ENCODE results near the gene PLS3. TPM values are rescaled to one million over a fixed set of nuclear protein-coding genes. Genes with fewer than 3 reads are reported as not detected.

PLS3 gene
- total RNA-seq, 4 donors from 2014 or later: 11.0 to 23.1 (median 13.1) TPM

DNA sequence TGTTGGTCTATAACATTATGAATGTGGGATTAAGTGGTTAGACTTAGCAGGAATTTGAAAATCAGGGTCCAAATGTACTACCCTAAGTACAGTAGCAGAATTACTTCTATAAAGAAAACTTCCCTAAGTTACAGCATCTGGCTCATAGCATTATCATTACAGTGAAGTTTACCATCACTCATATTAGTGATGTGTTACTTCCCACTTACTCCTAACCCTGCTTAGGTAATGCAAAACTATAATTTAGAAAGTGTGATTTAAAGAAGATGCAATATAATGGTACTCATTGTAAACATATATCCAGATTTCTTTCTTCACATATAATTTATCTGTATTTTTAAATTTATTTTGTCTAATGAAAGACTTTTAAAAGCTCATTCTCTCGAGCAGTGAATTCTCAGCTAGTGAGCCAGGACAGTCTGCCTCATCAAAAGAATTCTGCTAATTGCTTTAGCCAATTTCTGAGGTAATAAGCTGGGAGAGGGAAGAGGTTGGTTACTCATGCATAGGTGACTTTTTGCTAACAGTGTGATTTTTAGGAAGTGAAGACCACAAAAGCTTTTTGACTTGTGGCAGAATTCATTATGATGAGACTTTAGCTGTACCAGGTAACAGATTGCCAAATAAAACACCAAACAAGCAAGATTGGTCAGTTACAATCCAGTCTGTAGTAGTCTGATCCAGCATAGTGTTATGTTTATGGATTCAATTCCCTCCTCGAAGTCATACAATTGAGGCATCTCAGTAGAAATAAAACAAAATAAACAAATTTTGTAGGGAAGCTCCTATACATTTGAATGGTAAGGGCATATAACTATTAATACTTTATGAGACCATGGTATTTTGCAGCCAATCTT lies 21.0 kb downstream of the PLS3 start:
- Histone ChIP-seq H3K27me3 (no peaks in the 10 kb centered on the region), H3K4me1 (no peaks in the 10 kb centered on the region), H3K36me3 (no peaks in the 10 kb centered on the region), H3K4me3 (no peak overlapping the region), H3K27ac (no peak overlapping the region), H3K9me3 (no peaks in the 10 kb centered on the region)
- TF ChIP-seq, protein P1, sequence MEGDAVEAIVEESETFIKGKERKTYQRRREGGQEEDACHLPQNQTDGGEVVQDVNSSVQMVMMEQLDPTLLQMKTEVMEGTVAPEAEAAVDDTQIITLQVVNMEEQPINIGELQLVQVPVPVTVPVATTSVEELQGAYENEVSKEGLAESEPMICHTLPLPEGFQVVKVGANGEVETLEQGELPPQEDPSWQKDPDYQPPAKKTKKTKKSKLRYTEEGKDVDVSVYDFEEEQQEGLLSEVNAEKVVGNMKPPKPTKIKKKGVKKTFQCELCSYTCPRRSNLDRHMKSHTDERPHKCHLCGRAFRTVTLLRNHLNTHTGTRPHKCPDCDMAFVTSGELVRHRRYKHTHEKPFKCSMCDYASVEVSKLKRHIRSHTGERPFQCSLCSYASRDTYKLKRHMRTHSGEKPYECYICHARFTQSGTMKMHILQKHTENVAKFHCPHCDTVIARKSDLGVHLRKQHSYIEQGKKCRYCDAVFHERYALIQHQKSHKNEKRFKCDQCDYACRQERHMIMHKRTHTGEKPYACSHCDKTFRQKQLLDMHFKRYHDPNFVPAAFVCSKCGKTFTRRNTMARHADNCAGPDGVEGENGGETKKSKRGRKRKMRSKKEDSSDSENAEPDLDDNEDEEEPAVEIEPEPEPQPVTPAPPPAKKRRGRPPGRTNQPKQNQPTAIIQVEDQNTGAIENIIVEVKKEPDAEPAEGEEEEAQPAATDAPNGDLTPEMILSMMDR (IDR thresholded peaks at IDR 0.05): no peak
- TF ChIP-seq POLR2A (IDR thresholded peaks at IDR 0.05): no peak
- no peak for DNase-seq

DNA sequence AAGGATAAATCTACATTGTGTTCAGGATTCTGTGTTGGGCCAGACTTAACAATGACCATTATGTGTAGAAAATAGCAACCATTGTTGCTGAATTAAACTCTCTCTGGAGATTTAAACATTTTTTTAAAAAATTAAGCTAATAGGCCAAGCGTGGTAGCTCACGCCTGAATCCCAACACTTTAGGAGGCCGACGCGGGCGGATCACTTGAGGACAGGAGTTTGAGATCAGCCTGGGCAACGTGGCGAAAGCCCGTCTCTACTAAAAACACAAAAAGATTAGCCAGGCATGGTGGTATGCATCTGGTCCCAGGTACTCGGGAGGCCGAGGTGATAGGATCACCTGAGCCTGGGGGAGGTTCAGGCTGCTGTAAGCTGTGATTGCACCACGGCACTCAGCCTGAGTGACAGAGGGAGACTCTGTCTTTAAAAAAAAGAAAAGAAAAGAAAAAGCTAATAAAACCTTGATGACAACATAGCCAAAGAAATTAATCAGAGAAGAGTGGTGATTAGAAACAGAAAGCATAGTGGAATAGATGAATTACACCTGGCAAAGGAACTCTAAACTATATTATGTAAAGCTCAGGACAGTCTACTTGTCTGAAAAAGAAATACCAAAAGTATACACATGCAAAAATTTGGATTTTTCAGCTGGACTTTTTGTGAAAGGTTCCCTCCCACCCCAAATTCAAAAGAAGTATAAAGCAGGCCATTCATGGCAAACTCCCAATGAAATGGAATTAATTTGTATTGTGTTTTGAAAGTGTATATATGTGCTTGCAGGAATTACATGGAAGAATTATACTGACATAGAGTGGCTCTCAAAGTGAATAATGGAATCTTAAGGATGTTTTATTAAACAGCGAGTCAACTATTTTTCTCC lies 21.9 kb downstream of the PLS3 start:
- Histone ChIP-seq H3K27me3 (no peaks in the 10 kb centered on the region), H3K4me3 (no peak overlapping the region), H3K27ac (no peak overlapping the region), H3K36me3 (no peaks in the 10 kb centered on the region), H3K4me1 (no peaks in the 10 kb centered on the region), H3K9me3 (no peaks in the 10 kb centered on the region)
- no peak for DNase-seq
- no peak for TF ChIP-seq POLR2A (IDR thresholded peaks at IDR 0.05)
- TF ChIP-seq, protein P1 (IDR thresholded peaks at IDR 0.05): no peak

DNA sequence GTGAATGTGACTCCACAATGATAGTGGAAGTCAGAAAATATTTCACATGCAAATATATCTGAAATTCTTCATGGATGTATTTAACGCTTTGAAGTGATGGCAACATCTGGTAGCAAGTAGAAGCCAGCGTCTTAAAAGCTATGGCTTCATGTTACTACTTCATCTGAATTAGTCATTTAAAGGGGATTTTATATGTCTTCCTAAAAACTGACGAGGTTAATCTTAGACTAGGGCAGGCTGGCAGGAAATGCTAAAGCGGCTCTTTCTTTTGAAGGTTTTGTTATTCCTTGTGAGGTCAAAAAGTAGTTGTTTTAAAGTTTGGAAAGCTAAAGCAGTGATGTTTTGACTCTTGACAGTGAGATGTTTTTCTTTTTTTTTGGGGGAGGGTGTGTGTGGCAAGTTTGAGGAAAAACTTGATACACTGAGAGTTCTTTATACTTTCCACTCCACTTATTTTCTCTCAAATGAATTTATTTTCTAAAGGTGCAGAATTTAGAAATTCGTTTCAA lies 22.6 kb downstream of the PLS3 start:
- TF ChIP-seq POLR2A (IDR thresholded peaks at IDR 0.05): no peak
- TF ChIP-seq, protein P1 (IDR thresholded peaks at IDR 0.05): no peak
- Histone ChIP-seq H3K4me1 (no peaks in the 10 kb centered on the region), H3K9me3 (no peaks in the 10 kb centered on the region), H3K4me3 (no peak overlapping the region), H3K27me3 (no peaks in the 10 kb centered on the region), H3K27ac (no peak overlapping the region), H3K36me3 (no peaks in the 10 kb centered on the region)
- DNase-seq: no peak

DNA sequence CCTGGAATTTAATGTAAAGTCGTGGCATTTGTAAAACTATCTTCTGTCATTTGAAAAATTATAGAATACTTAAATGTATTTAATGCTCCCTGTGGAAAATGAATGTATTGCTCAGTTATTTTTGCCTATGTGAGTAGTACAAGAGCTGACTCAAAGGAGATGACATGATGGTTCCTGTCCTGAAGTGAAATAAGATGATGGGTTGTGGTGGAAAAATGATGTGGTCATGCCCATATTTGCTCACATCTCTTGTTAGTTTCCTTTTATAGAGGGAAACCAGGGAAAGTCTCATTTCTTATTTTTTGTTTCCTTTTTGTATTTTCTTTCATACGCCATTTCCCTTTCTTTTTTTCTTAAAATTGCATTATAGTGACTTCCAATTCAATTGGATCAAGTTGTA lies 23.7 kb downstream of the PLS3 start:
- no peak for DNase-seq
- TF ChIP-seq, protein P1 (IDR thresholded peaks at IDR 0.05): no peak
- no peak for TF ChIP-seq POLR2A (IDR thresholded peaks at IDR 0.05)
- H3K27me3 ChIP-seq: no peaks in the 10 kb centered on the region

DNA sequence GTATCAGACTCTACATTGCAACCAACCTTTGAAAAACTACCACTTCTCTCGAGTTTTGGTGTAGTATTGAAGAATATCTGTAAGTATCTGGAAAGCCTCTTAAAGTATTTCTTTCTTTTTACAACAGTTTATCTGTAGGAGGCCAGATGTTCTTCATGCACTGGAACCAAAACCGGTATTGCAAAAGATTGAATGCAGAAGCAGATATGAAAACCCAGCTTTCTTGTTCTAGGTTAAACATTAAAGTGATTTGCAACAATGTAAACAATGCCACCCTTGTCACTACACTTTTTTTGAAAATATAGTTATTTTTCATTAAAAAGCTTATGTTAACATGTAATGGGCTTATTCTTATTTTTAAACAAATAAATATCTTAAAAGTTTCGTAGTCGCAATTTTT lies 27.2 kb downstream of the PLS3 start:
- no peak overlapping the region for H3K27ac ChIP-seq
- H3K36me3 ChIP-seq: no peaks in the 10 kb centered on the region
- no peaks in the 10 kb centered on the region for H3K4me1 ChIP-seq
- H3K4me3 ChIP-seq: no peak overlapping the region
- no peaks in the 10 kb centered on the region for H3K27me3 ChIP-seq
- no peak for TF ChIP-seq POLR2A (IDR thresholded peaks at IDR 0.05)
- TF ChIP-seq, protein P1 (IDR thresholded peaks at IDR 0.05): no peak
- H3K9me3 ChIP-seq: no peaks in the 10 kb centered on the region
- no peak for DNase-seq

More for the DNA sequence above, 23.7 kb downstream of the PLS3 start:
- no peaks in the 10 kb centered on the region for H3K36me3 ChIP-seq
- H3K9me3 ChIP-seq: no peaks in the 10 kb centered on the region
- no peak overlapping the region for H3K27ac ChIP-seq
- no peak overlapping the region for H3K4me3 ChIP-seq
- H3K4me1 ChIP-seq: no peaks in the 10 kb centered on the region
